ENCODE results near the gene DLEC1.
"Not testable (repeated sequence)": the region's sequence is repeated elsewhere in the genome, so short reads cannot be mapped to it uniquely, and the experiment has no call there.

The DLEC1 gene

GRCh38 chr3:38084334-38085310 lies 45.6 kb downstream of the DLEC1 start:
- DNase-seq (ENCODE audit: low spot score): peak; percentile 6

GRCh38 chr3:38085311-38085942 lies 46.4 kb downstream of the DLEC1 start:
- DNase-seq (ENCODE audit: low spot score): no peak

GRCh38 chr3:38085943-38086324 lies 46.9 kb downstream of the DLEC1 start:
- no peak for DNase-seq (ENCODE audit: low spot score)

DNA sequence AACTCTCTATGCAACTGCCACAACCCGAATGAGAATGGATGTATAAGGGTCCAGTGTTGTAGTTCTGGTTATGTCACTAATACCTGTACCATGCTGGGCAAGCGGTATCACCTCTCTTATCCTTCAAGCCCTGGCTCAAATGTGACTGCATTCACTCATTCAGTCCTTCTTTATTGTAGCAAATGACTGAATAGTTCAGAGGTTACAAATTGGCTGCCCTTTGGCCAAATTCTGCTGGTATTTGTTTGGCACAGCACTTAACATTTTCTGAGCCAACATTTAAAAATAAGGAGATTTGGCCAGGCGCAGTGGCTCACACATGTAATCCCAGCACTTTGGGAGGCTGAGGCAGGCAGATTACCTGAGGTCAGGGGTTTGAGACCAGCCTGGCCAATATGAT lies 47.5 kb downstream of the DLEC1 start:
- no peak for DNase-seq (ENCODE audit: low spot score)

DNA sequence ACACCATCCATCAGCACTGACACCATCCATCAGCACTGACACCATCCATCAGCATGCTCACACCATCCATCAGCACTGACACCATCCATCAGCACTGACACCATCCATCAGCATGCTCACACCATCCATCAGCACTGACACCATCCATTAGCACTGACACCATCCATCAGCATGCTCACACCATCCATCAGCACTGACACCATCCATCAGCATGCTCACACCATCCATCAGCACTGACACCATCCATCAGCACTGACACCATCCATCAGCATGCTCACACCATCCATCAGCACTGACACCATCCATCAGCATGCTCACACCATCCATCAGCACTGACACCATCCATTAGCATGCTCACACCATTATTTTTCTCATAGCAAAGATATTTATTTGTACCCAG lies 48.3 kb downstream of the DLEC1 start:
- not testable (repeated sequence) for DNase-seq (ENCODE audit: low spot score)

DNA sequence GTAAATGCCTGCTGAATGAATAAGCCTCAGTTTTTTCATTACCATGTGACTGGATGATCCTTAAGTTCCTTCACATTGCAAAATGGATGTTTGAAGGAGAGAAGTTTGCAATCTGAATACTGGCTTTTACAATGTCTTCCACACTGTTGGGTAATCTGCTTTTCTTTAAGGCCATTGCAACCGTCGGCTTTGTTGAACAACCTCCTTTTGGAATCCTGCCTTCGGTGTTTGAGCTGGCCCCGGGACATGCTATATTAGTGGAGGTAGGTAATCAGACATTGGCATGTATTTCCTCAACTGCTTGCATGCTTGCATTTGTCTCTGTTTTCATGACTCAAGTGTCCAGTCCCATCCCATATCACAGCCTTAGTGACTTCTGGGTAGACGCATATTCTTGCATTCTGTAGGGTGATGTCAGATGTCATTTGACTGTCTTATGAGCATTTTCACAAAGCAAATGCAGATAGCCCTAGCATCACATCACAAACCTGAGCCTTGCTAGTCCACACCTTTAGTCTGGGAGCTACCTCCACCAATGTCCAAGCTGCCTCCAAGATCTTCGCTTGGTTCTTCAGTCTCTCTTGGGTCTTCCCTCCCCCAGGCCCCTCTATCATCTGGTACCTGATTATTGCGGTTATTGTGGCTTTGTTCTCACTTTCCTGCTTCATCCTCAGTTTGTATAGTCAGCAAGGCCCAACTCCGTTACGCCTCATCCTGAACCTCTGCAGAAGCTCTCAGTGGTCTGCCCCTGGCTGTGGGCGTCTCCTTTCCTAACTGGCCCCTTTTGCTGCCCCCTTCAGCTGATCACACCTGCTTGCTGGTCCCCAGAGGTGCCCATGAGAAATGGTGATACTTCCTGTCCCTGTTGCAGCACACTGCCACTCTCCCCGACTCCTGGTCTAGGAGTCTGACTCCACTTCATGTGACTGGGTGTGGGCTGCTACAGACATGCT lies 49.4 kb downstream of the DLEC1 start:
- DNase-seq (ENCODE audit: low spot score): no peak

- no peak for DNase-seq (ENCODE audit: low spot score)
Measured at GRCh38 chr3:38089163-38089562, 50.2 kb downstream of the DLEC1 start.

- DNase-seq (ENCODE audit: low spot score): no peak
Measured at GRCh38 chr3:38090453-38090852, 51.4 kb downstream of the DLEC1 start.

GRCh38 chr3:38094999-38095398 lies 56.0 kb downstream of the DLEC1 start:
- no peak for DNase-seq (ENCODE audit: low spot score)

DNA sequence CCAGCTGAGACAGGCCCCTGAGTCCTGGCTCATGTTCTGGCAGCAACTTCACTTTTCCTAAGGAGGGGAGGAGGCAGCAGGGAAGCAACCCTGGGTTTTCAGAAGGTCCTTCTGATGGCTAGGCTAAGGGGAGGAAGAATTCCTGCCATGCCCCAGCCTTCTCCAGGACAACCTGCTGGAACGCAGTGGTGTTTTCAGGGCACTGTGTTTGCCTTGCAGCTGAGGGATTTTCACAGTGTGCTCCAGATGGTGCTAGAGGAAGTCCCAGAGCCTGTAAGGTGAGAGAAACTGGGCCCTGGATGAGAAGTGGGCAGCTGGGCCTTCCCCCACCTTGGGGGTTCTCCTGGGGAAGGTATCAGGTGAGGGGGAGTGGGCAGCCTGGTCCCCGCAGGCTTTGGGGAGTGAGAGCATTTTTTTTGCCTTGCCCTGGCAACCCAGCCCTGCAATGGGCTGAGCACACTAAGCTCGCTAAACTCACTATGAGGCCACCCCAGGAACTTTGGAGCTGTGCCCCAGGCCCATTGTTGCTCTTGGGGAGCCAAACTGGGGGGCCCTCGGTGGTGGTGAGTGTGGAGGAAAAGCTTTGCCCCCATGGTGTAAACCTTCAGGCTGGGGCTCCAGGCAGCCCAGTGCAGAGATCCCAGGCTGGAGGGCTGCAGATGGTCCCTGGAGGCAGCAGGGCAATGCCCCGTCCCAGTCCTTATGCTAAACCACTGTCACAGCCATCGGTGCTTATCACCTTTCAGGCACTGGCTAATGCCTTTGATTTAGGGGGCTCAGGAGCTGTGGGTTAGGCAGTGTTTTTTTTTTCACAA lies 56.9 kb downstream of the DLEC1 start:
- DNase-seq (ENCODE audit: low spot score): no peak

DNA sequence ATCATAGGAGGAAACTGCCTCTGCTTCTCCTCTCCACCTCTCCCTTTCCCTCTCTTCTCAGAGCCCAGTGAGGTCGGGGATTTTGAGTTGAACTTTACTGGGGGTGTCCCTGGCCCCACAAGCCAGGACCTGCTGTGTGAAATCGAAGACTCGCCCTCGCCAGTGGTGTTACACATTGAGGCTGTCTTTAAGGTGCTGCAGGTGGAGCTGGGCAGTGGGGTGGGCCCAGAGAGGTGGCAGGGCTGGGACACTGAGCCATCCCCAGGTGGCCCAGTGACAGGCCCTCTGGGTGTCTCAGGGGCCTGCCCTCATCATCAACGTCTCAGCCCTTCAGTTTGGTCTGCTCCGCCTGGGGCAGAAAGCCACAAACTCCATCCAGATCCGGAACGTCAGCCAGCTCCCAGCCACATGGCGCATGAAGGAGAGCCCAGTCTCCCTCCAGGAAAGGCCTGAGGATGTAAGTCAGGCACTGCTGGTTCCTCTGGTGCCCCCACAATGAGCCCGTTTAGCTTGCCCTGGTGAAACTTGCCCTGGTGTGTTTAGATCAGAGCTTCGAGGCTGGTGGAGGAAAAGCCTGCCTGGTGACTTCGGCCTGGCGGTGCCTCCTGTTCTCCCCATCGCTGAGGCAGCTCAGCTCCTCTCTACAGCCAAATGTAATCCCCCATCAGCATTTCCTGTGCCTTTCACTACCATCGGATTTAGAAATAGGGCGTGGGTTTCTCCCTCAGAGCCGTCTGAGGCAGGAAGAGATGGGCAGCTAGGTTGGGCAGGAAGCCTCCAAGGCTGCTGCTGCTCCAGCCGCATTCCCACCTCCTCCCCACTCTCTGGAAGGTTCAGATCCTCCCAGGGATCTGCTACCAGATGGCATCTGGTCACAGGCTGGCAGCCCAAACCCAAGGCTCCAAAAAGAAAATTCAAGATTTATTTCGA lies 58.7 kb downstream of the DLEC1 start:
- no peak for DNase-seq (ENCODE audit: low spot score)

GRCh38 chr3:38098376-38098723 lies 59.3 kb downstream of the DLEC1 start:
- DNase-seq (ENCODE audit: low spot score): no peak

GRCh38 chr3:38099518-38099917 lies 60.5 kb downstream of the DLEC1 start:
- no peak for DNase-seq (ENCODE audit: low spot score)

DNA sequence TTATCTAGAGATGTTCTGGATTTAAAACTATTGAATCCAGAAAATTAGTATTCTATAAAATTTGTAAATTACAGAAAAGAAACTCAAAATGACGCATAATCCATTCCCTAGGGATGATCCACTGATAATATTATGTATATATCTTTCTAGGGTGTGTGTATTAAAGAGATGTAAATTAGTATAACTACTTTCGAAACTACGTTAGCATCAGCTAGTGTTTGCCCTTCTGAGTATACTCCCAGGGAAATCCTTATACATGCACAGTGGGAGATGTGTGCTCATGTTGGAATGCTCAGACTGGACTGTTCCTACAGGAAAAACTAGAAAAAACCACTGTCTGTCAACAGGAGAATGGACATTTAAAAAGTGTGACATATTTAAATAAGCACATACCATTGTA lies 61.5 kb downstream of the DLEC1 start:
- DNase-seq (ENCODE audit: low spot score): no peak

DNA sequence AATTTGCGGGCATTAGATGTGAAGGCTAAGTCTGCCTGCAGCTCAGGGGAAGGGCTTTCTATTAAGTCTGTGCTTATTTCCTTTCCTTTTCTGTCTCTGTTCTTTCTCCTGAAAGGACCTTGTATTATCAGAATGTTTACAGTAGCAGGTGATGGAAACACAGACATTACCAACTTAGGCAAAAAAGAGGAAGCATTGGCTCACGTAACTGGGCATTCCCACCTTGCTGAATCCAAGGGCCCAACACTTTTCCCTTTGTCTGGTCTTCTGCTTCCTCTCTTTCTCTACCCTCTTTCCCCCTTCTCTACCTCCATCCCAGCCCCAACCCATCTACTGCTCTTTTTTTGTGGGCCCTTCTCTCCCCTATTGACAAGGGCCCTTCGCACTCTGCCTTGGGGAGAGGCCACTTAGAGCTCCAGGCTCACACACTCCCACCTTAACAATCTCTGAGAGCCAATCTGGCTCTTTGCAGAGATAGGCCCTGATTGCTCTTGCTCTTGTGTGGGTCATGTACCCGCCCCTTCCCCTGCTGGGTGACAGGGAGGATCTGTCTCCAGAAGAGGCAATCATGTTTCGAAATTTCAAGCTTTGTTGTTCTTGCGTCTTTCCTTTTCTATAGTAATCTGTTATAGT lies 62.9 kb downstream of the DLEC1 start:
- no peak for DNase-seq (ENCODE audit: low spot score)

DNA sequence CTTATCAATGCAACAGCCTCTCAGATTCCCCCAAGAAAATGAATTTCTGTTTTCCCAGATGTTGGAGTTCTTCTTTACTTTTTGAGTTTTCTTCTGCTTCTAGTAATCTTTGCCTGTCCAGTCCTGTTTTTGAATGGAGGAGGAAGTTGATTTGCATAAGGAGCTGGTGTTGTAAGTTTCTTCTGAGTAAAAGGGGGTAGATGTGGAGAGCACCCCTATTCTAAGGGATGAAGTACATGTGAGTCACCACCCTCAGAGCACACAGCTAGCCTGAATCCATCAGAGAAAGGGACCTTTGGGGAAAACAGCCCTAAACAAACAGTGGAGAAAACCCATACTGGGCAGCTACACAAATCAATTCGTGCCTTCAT lies 63.4 kb downstream of the DLEC1 start:
- no peak for DNase-seq (ENCODE audit: low spot score)

DNA sequence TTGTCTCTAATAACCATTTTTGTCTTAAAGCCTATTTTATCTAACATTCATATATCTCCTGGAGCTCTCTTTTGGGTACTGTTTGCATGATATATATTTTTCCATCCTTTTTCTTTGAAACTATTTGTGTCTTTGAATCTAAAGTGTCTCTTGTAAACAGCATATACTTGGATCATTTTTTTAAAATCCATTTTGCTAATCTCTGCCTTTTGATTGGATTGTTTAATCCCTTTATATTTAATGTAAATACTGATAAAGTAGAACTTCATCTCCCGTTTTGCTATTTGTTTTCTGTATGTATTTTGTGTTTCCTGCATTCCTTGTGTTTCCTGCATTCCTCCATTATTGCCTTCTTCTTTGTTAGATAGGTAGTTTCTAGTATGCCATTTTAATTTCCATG lies 66.5 kb downstream of the DLEC1 start:
- DNase-seq (ENCODE audit: low spot score): no peak

GRCh38 chr3:38107911-38108648 lies 69.1 kb downstream of the DLEC1 start:
- no peak for DNase-seq (ENCODE audit: low spot score)
